HepG2 (cell line): Measurements from ENCODE around the gene EFNA4. TPM values are rescaled to one million over a fixed set of nuclear protein-coding genes. Genes with fewer than 3 reads are reported as not detected.

Experiments used
- BORCS8-MEF2B ChIP-seq: sonication (generic); formaldehyde crosslinking; IDR thresholded peaks from 2 replicates; pipeline ENCODE4 v1.8.0; 2022; ENCODE audit warnings: mild to moderate bottlenecking, missing genetic modification reagents
- KIAA2018 ChIP-seq: sonication (generic); formaldehyde crosslinking; IDR thresholded peaks from 2 replicates; pipeline ENCODE4 v1.5.0; 2020; ENCODE audit warnings: mild to moderate bottlenecking, missing genetic modification reagents, borderline replicate concordance
- MLLT10 ChIP-seq: sonication (generic); formaldehyde crosslinking; IDR thresholded peaks from 2 replicates; pipeline ENCODE4 v1.4.0; 2020; ENCODE audit warnings: missing genetic modification reagents
- TRIM22 ChIP-seq: fragments of 450-650 bp; IDR thresholded peaks from 2 replicates; pipeline ENCODE4 v1.6.1; 2017
- ZMYM3 ChIP-seq: sonication (generic); formaldehyde crosslinking; IDR thresholded peaks from 2 replicates; pipeline ENCODE4 v1.5.1; 2020; ENCODE audit warnings: mild to moderate bottlenecking, missing genetic modification reagents
- ZNF263 ChIP-seq: sonication (generic); formaldehyde crosslinking; IDR thresholded peaks from 2 replicates; pipeline ENCODE4 v1.4.0; 2020; ENCODE audit warnings: missing genetic modification reagents
- ZNF550 ChIP-seq: sonication (generic); formaldehyde crosslinking; IDR thresholded peaks from 2 replicates; pipeline ENCODE4 v1.4.0; 2020; ENCODE audit warnings: mild to moderate bottlenecking, missing genetic modification reagents, borderline replicate concordance
- ZNF569 ChIP-seq: sonication (generic); formaldehyde crosslinking; IDR thresholded peaks from 2 replicates; pipeline ENCODE4 v1.5.0; 2020; ENCODE audit warnings: mild to moderate bottlenecking, missing genetic modification reagents, moderate library complexity, borderline replicate concordance
- ZNF687 ChIP-seq: sonication (generic); formaldehyde crosslinking; IDR thresholded peaks from 2 replicates; pipeline ENCODE4 v1.5.1; 2020; ENCODE audit warnings: mild to moderate bottlenecking, missing genetic modification reagents, moderate library complexity
- ZNF83 ChIP-seq: sonication (generic); formaldehyde crosslinking; IDR thresholded peaks from 2 replicates; pipeline ENCODE4 v1.4.0; 2020; ENCODE audit warnings: missing genetic modification reagents, mild to moderate bottlenecking, borderline replicate concordance
- ZSCAN5A ChIP-seq: sonication (generic); formaldehyde crosslinking; IDR thresholded peaks from 2 replicates; pipeline ENCODE4 v1.8.0; 2022; ENCODE audit warnings: mild to moderate bottlenecking, missing genetic modification reagents, borderline replicate concordance
- polyA plus RNA-seq, 8 experiments: library from polyadenylated mRNA; depleted of rRNA in 3 of 8; stranded (reverse) in 7 of 8; unstranded in 1 of 8; fragments of >200 nt; fragmentation: Illumina TruSeq in 4 of 8; extraction: Trizol in 4 of 8; gene quantifications; 2 replicates each; pipeline versions ENCODE4 v1.2.1 to v1.2.3, GENCODE V29; 2011 to 2016; ENCODE audit warnings: low read depth in 4 of 8, missing spikeins in 1 of 8, mixed read lengths in 1 of 8; ENCODE audit not compliant: insufficient read depth in 1 of 8
- total RNA-seq, 5 experiments: library from RNA; depleted of rRNA; stranded (reverse); fragments of >200 nt; fragmentation: Illumina TruSeq; extraction: Trizol; gene quantifications; 2 replicates each; pipeline ENCODE4 v1.2.3, GENCODE V29; 2016; ENCODE audit warnings: low read depth in 1 of 5

The EFNA4 gene
- total and polyA plus RNA-seq, 2 of the 13 experiments (the other 11 are each of a cell fraction or from before 2014, with no cell fraction given) = 12.0 to 17.2 TPM

- no peak for TF ChIP-seq TRIM22
- no peak for TF ChIP-seq ZNF569
- TF ChIP-seq BORCS8-MEF2B (CRISPR knock-in tag) = 0 out of 2 replicates have a peak, but pooled peaks have one; percentile 40
- no peak for TF ChIP-seq ZNF83 (CRISPR knock-in tag)
- TF ChIP-seq KIAA2018 (CRISPR knock-in tag) = no peak
- peak; percentile 62 for TF ChIP-seq ZNF687 (CRISPR knock-in tag)
- no peak for TF ChIP-seq ZNF550 (CRISPR knock-in tag)
- TF ChIP-seq ZNF263 (CRISPR knock-in tag) = 0 out of 2 replicates have a peak, but pooled peaks have one; percentile 26
- TF ChIP-seq ZMYM3 (CRISPR knock-in tag) = peak; percentile 38; the same call in 1 of the 2 replicates
- no peak for TF ChIP-seq MLLT10 (CRISPR knock-in tag)
- no peak for TF ChIP-seq ZSCAN5A (CRISPR knock-in tag)
Measured at GRCh38 chr1:155107309-155108264, 44.0 kb downstream of the EFNA4 start (continued).
